HL-60 (cell line): ENCODE data around the gene RERG.

Experiments used
- DNase-seq, 2 experiments: peaks; one replicate each; pipeline ENCODE4 v3.0.0-alpha.2; 2010 to 2020; ENCODE audit warnings: low read depth in 1 of 2, low spot score in 1 of 2
- H3K27ac ChIP-seq: fragments of 250-450 bp; sonication (Bioruptor Pico); replicated peaks from 2 replicates; pipeline ENCODE4 v1.5.1; 2020; ENCODE audit warnings: mild to moderate bottlenecking, moderate library complexity
- H3K27me3 ChIP-seq: fragments of 250-450 bp; sonication (Bioruptor Pico); 2 replicates; pipeline ENCODE4 v1.5.1; 2021; ENCODE audit warnings: mild to moderate bottlenecking, moderate library complexity; ENCODE audit not compliant: insufficient read depth, poor library complexity, severe bottlenecking
- H3K4me3 ChIP-seq: replicated peaks from 2 replicates; pipeline ENCODE4 v1.5.1; 2011; ENCODE audit warnings: mild to moderate bottlenecking, control low read depth, low read length; ENCODE audit not compliant: insufficient read depth
- GABPA ChIP-seq: IDR thresholded peaks from 2 replicates; pipeline ENCODE4 v1.6.1; 2012; ENCODE audit warnings: low read depth
- POLR2AphosphoS5 ChIP-seq: IDR thresholded peaks from 2 replicates; pipeline ENCODE4 v1.6.1; 2012; ENCODE audit warnings: low read depth
- REST ChIP-seq: IDR thresholded peaks from 2 replicates; pipeline ENCODE4 v1.6.1; 2012; ENCODE audit warnings: low read depth; ENCODE audit not compliant: insufficient replicate concordance
- SPI1 ChIP-seq: IDR thresholded peaks from 2 replicates; pipeline ENCODE4 v1.6.1; 2012; ENCODE audit warnings: low read depth, mild to moderate bottlenecking, borderline replicate concordance
- TF ChIP-seq, protein P1 (sequence below): IDR thresholded peaks from one replicate; pipeline ENCODE4 v1.5.1; 2011; ENCODE audit warnings: low read length, control low read depth, inconsistent platforms; ENCODE audit not compliant: insufficient read depth

The RERG gene

DNA sequence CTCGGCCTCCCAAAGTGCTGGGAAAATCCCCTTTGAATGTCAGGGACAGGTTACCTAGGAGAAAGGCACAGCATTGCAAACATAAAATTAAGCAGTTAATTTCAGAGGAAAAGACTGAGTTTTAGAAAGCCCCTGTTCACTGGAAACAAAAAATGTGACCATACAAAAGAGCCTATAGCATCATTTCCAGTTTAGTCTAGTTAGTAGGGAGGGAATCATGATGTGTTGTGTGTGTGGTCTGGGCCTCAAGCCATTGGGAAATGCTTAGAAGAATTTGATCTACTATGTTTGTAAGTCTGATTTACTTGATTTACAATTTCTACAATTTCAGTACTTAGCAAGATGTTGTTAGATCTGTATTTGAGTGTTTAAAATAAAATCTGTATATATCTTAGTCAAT lies 47.1 kb upstream of the RERG start:
- Histone ChIP-seq H3K27me3 (no peaks in the 10 kb centered on the region), H3K4me3 (no peak overlapping the region), H3K27ac (no peak overlapping the region)
- TF ChIP-seq POLR2AphosphoS5: no peak
- no peak for TF ChIP-seq REST
- TF ChIP-seq SPI1: no peak
- no peak for TF ChIP-seq GABPA
- TF ChIP-seq, protein P1, sequence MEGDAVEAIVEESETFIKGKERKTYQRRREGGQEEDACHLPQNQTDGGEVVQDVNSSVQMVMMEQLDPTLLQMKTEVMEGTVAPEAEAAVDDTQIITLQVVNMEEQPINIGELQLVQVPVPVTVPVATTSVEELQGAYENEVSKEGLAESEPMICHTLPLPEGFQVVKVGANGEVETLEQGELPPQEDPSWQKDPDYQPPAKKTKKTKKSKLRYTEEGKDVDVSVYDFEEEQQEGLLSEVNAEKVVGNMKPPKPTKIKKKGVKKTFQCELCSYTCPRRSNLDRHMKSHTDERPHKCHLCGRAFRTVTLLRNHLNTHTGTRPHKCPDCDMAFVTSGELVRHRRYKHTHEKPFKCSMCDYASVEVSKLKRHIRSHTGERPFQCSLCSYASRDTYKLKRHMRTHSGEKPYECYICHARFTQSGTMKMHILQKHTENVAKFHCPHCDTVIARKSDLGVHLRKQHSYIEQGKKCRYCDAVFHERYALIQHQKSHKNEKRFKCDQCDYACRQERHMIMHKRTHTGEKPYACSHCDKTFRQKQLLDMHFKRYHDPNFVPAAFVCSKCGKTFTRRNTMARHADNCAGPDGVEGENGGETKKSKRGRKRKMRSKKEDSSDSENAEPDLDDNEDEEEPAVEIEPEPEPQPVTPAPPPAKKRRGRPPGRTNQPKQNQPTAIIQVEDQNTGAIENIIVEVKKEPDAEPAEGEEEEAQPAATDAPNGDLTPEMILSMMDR: no peak
- DNase-seq: no peak

GRCh38 chr12:15265875-15266274 lies 44.7 kb upstream of the RERG start:
- Histone ChIP-seq H3K4me3 (no peak overlapping the region), H3K27ac (no peak overlapping the region), H3K27me3 (no peaks in the 10 kb centered on the region)
- TF ChIP-seq SPI1: no peak
- TF ChIP-seq REST: no peak
- TF ChIP-seq POLR2AphosphoS5: no peak
- TF ChIP-seq, protein P1: no peak
- TF ChIP-seq GABPA: no peak
- no peak for DNase-seq

DNA sequence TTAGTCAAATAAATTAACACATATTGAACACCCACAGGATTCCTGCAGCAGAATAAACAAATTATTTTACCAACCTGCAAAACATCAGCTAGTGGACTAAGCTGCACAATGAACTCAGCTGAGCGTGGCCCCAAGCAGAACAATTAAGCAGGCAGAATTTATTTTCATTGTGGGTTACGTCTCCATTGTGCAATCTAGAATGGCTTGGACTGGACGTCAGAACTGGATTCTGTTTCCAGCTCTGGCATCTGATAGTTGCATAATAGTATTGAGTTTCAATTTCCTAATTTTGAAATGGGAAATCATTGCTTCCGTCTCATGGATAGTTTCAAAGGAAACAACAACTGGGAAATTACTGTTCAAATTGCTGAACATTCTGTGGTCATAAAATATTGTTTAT lies 35.5 kb upstream of the RERG start:
- H3K4me3 ChIP-seq: no peak overlapping the region

More for the DNA sequence above, 35.5 kb upstream of the RERG start:
- no peak overlapping the region for H3K27ac ChIP-seq
- H3K27me3 ChIP-seq: peaks cover 19% of the 10 kb centered on the region
- no peak for DNase-seq
- TF ChIP-seq SPI1: no peak
- no peak for TF ChIP-seq REST
- TF ChIP-seq POLR2AphosphoS5: no peak
- TF ChIP-seq, protein P1: no peak
- TF ChIP-seq GABPA: no peak
